Fibroblast of lung (primary cell): ENCODE data around the gene NOVA1.

Source experiments
- CTCF ChIP-seq, 2 donors: IDR thresholded peaks in 1 of 2; conservative IDR thresholded peaks in 1 of 2; 1 replicate in 1 of 2; 2 replicates in 1 of 2; pipeline ENCODE4 v1.5.1; 2011 to 2012; ENCODE audit warnings: low read length in 2 of 2, control low read depth in 1 of 2, inconsistent platforms in 1 of 2, low read depth in 1 of 2, mild to moderate bottlenecking in 1 of 2
- EZH2 ChIP-seq: IDR thresholded peaks from 2 replicates; pipeline ENCODE4 v1.5.1; 2012; ENCODE audit warnings: low read length, control low read depth, mild to moderate bottlenecking; ENCODE audit errors: missing control alignments

- TF ChIP-seq EZH2: no peak
- TF ChIP-seq CTCF (conservative IDR thresholded peaks at IDR 0.05 in 1 of 2, IDR thresholded peaks at IDR 0.05 in 1 of 2; ENCODE audit: low read depth in 1 of 2, low read length in 2 of 2): no peak
These were observed 69.2 kb downstream of the NOVA1 start for GRCh38 chr14:26528415-26529182.
